ENCODE measurements around the gene USH2A. TPM values are rescaled to one million over a fixed set of nuclear protein-coding genes. Genes with fewer than 3 reads are reported as not detected.

Gene USH2A
- total RNA-seq, 2 donors from 2014 or later: not detected

DNA sequence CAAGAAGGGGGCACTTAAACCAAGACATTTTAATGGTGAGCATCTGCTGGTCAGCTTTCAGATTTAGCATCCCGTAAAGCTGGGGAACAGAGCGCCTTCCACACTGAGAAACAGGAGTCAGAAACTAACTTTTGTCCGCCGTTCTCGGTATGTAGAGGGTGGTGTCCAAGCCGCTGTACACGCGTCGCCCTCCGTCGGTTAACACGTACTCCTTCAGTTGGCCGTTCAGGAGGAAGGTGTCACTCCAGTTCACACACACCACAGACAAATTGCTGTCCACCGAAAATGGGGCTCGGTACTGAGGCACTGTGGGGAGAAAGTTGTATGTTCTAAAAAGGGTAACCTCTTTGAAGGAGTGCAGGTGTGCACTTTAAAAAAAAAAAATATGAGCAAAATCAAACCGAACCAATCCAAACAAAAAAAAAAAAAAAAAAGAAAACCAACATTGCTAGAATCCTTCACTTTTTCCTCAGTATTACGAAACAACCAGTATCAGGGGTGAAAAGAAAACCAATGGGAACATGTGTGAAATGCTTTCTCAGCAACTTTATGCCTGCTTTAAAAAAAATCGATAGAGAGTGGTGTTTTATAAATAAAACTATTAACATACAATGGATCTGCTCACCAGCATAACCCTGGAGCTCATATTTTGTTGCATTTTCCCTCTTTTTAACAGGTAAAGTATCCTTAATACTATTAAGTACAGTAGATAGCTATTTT lies 782.7 kb downstream of the USH2A start:
- Mint-ChIP-seq H3K4me3 (no peak overlapping the region), H3K27ac (no peak overlapping the region), H3K36me3 (ENCODE audit: insufficient read depth in 2 of 2) (no peaks in the 10 kb centered on the region), H3K4me1 (ENCODE audit: low read depth) (no peaks in the 10 kb centered on the region), H3K27me3 (ENCODE audit: low read depth) (no peaks in the 10 kb centered on the region), H3K9me3 (no peaks in the 10 kb centered on the region)
- DNase-seq (no peak), ATAC-seq (replicated peaks in 1 of 2) (no peak)

DNA sequence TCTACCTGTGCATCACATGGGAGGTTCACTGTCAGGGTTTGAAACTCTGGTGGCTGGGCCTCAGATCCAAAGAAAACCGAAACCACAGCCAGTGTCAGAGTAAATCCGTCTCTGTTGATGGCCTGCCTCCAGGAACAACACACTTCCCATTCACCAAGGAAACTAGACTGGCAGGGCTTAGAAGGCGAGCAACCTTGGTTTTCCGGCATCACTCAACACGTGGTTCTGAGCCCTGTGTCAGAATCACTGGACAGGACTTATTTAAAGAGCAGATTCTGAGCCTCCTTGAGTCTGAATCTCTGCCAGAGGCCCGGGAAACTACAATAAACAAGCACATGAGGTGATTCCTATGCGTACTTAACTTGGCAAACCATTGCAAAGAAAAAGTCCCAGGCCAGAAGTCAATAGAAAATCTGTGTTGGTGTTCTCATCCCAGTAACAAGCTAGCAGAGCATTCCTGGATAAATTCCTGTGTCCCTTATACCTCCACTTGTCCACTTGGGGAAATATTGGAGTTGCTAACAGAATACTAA lies 786.1 kb downstream of the USH2A start:
- Mint-ChIP-seq H3K36me3 (ENCODE audit: insufficient read depth in 2 of 2) (no peaks in the 10 kb centered on the region), H3K4me3 (no peak overlapping the region), H3K4me1 (ENCODE audit: low read depth) (no peaks in the 10 kb centered on the region), H3K27ac (no peak overlapping the region), H3K27me3 (ENCODE audit: low read depth) (no peaks in the 10 kb centered on the region), H3K9me3 (peaks cover 0 to 1% of the 10 kb centered on the region in 2 donors)
- DNase-seq: no peak
- ATAC-seq (replicated peaks in 1 of 2): no peak

DNA sequence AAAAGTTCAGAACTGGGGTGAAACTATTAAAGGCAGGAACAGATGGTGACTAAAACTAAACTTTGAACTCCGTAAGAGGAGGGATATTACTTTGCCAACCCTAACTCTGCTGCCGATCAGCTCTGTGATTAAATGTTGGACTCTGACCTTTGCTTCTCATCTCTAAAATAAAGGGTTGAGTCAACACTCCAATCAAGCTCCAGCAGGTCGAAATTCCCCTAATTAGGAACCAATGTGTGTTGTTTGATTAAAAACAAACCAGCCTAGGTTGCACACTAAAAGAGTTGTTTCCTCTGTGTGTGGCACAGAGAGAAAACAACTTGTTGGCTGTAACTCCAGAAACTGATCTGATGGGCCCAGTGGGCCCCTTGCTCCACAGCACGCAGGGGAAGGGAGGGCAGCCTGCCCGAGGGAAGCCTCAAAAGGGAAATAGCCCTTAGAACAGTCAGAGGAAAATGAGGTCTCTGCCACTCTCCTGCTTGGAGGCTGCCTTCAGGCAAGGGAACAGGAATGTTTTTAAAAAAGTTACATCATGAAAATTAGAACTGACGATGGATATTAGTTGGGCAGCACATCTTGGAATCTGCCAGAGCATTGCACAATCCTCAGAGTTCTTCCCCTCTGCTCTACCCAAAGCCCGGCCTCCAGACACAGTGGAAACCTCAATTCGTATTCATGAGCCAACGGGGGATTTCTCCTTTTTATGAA lies 786.8 kb downstream of the USH2A start:
- Mint-ChIP-seq H3K4me1 (ENCODE audit: low read depth) (no peaks in the 10 kb centered on the region), H3K36me3 (ENCODE audit: insufficient read depth in 2 of 2) (no peaks in the 10 kb centered on the region), H3K27ac (no peak overlapping the region), H3K9me3 (peaks cover 0 to 1% of the 10 kb centered on the region in 2 donors), H3K4me3 (no peak overlapping the region), H3K27me3 (ENCODE audit: low read depth) (no peaks in the 10 kb centered on the region)
- ATAC-seq (replicated peaks in 1 of 2) (no peak), DNase-seq (no peak)

- no peak for ATAC-seq (replicated peaks in 1 of 2)
- no peaks in the 10 kb centered on the region for H3K4me1 Mint-ChIP-seq (ENCODE audit: low read depth)
- H3K9me3 Mint-ChIP-seq: peaks cover 0 to 1% of the 10 kb centered on the region in 2 donors
- no peaks in the 10 kb centered on the region for H3K36me3 Mint-ChIP-seq (ENCODE audit: insufficient read depth in 2 of 2)
- H3K4me3 Mint-ChIP-seq: no peak overlapping the region
- H3K27me3 Mint-ChIP-seq (ENCODE audit: low read depth): no peaks in the 10 kb centered on the region
- no peak overlapping the region for H3K27ac Mint-ChIP-seq
- no peak for DNase-seq
These were observed 787.4 kb downstream of the USH2A start for GRCh38 chr1:215635827-215636226.

- DNase-seq: no peak
- H3K36me3 Mint-ChIP-seq (ENCODE audit: insufficient read depth in 2 of 2): no peaks in the 10 kb centered on the region
- no peak for ATAC-seq (replicated peaks in 1 of 2)
- H3K4me1 Mint-ChIP-seq (ENCODE audit: low read depth): no peaks in the 10 kb centered on the region
- no peak overlapping the region for H3K4me3 Mint-ChIP-seq
- H3K27ac Mint-ChIP-seq: no peak overlapping the region
- peaks cover 1% of the 10 kb centered on the region in 2 donors for H3K9me3 Mint-ChIP-seq
- H3K27me3 Mint-ChIP-seq (ENCODE audit: low read depth): no peaks in the 10 kb centered on the region
These were observed 791.8 kb downstream of the USH2A start for GRCh38 chr1:215631489-215631888.

DNA sequence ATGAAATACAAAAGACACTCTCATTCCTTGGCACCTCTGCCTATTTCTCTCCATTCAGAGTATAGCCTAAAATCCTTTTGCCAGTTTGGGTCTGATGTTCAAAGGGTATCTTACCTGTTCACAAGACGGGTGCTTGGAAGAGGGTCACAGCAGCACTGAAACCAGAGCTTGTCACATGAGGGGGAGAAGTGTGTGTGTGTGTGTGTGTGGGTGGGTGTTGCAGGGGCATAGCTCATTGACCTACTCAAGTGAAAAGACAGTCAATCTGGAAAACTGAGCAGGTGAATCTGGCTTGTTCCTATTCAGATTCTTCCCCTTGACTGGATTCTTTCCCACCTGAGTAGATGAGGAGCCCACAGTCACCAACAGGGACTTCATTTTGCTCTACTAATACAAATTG lies 792.2 kb downstream of the USH2A start:
- no peak overlapping the region for H3K27ac Mint-ChIP-seq
- H3K4me1 Mint-ChIP-seq (ENCODE audit: low read depth): no peaks in the 10 kb centered on the region
- peaks cover 1% of the 10 kb centered on the region in 2 donors for H3K9me3 Mint-ChIP-seq
- no peak overlapping the region for H3K4me3 Mint-ChIP-seq
- no peaks in the 10 kb centered on the region for H3K36me3 Mint-ChIP-seq (ENCODE audit: insufficient read depth in 2 of 2)
- ATAC-seq (replicated peaks in 1 of 2) (no peak), DNase-seq (no peak)
- H3K27me3 Mint-ChIP-seq (ENCODE audit: low read depth): no peaks in the 10 kb centered on the region

- no peak overlapping the region for H3K27ac Mint-ChIP-seq
- H3K27me3 Mint-ChIP-seq (ENCODE audit: low read depth): no peaks in the 10 kb centered on the region
- H3K36me3 Mint-ChIP-seq (ENCODE audit: insufficient read depth in 2 of 2): peaks cover 0 to under 1% of the 10 kb centered on the region in 2 donors
- no peak overlapping the region for H3K4me3 Mint-ChIP-seq
- ATAC-seq (replicated peaks in 1 of 2): no peak
- no peak for DNase-seq
- H3K9me3 Mint-ChIP-seq: peaks cover 0 to 1% of the 10 kb centered on the region in 2 donors
- no peaks in the 10 kb centered on the region for H3K4me1 Mint-ChIP-seq (ENCODE audit: low read depth)
These were observed 797.3 kb downstream of the USH2A start for GRCh38 chr1:215625949-215626348.

GRCh38 chr1:215623162-215623561 lies 800.1 kb downstream of the USH2A start:
- ATAC-seq (replicated peaks in 1 of 2) (no peak), DNase-seq (no peak)
- Mint-ChIP-seq H3K4me1 (ENCODE audit: low read depth) (no peaks in the 10 kb centered on the region), H3K27me3 (ENCODE audit: low read depth) (no peaks in the 10 kb centered on the region), H3K4me3 (no peak overlapping the region), H3K27ac (no peak overlapping the region), H3K36me3 (ENCODE audit: insufficient read depth in 2 of 2) (peaks cover 0 to 4% of the 10 kb centered on the region in 2 donors), H3K9me3 (no peaks in the 10 kb centered on the region)

DNA sequence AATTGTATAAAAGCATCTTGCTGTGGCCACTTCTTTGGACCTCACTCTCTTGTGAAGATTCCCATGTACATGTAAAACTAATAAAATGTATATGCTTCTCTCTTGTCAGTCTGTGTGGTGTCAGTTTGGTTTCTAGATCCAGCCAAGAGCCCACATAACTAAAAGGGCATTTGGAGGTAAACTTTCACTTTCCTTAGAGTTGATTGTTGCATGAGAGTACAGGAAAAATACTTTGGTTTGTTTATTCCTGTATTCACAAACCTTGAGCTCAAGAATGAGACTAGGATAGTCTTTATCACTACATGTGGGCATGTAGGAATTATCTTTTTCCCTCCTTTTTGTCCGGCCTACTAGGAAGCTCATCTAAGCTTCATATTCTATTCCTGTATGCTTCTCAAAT lies 805.3 kb downstream of the USH2A start:
- H3K36me3 Mint-ChIP-seq (ENCODE audit: insufficient read depth in 2 of 2): peaks cover 0 to 4% of the 10 kb centered on the region in 2 donors
- H3K4me1 Mint-ChIP-seq (ENCODE audit: low read depth): no peaks in the 10 kb centered on the region
- no peaks in the 10 kb centered on the region for H3K27me3 Mint-ChIP-seq (ENCODE audit: low read depth)
- no peak overlapping the region for H3K4me3 Mint-ChIP-seq
- peaks cover 0 to 2% of the 10 kb centered on the region in 2 donors for H3K9me3 Mint-ChIP-seq
- DNase-seq (no peak), ATAC-seq (replicated peaks in 1 of 2) (no peak)
- no peak overlapping the region for H3K27ac Mint-ChIP-seq

GRCh38 chr1:215612391-215612790 lies 810.9 kb downstream of the USH2A start:
- Mint-ChIP-seq H3K4me1 (ENCODE audit: low read depth) (no peaks in the 10 kb centered on the region), H3K27me3 (ENCODE audit: low read depth) (no peaks in the 10 kb centered on the region), H3K9me3 (peaks cover 0 to 2% of the 10 kb centered on the region in 2 donors), H3K36me3 (ENCODE audit: insufficient read depth in 2 of 2) (no peaks in the 10 kb centered on the region), H3K4me3 (no peak overlapping the region), H3K27ac (no peak overlapping the region)
- no peak for ATAC-seq (replicated peaks in 1 of 2)
- no peak for DNase-seq

DNA sequence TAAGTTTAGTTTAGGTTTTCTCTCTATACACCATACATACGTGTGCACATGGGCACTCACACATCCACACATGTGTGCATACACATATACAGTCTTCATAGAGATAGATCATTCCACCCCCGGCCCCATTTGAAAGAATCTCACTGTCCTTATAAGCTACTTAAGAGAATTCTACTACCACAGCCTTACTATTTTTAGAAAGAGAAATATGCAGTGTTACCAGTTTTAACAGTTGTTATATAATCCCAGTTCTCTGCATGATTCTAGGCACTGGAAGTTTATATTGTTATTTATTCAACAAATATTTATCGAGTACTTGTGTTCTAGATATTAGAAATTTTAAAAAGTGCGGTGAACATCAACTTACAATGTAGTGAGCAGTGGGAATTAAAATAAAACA lies 814.6 kb downstream of the USH2A start:
- no peak overlapping the region for H3K4me3 Mint-ChIP-seq
- H3K27me3 Mint-ChIP-seq (ENCODE audit: low read depth): no peaks in the 10 kb centered on the region
- DNase-seq (no peak), ATAC-seq (replicated peaks in 1 of 2) (no peak)
- no peaks in the 10 kb centered on the region for H3K9me3 Mint-ChIP-seq
- no peaks in the 10 kb centered on the region for H3K4me1 Mint-ChIP-seq (ENCODE audit: low read depth)
- H3K27ac Mint-ChIP-seq: no peak overlapping the region
- peaks cover 0 to under 1% of the 10 kb centered on the region in 2 donors for H3K36me3 Mint-ChIP-seq (ENCODE audit: insufficient read depth in 2 of 2)

DNA sequence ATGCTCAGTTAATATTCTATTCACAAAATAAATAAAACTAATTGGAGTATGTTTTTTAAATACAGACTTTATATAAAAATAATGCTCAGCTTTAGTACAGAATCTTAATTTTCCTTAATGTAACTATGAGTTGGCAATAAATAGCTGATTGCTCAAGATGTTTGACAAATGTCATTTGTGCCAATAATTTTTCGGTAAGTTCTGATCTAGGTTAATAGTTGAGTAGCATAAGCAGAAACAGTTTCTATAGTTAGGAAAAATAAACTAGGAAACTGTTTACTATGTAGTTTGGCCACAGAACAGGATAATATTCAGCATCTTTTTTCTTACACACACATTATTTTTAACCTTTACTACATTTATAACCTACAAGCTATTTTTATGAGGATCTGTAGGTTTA lies 815.8 kb downstream of the USH2A start:
- Mint-ChIP-seq H3K9me3 (no peaks in the 10 kb centered on the region), H3K36me3 (ENCODE audit: insufficient read depth in 2 of 2) (peaks cover 0 to 2% of the 10 kb centered on the region in 2 donors), H3K27me3 (ENCODE audit: low read depth) (no peaks in the 10 kb centered on the region), H3K27ac (no peak overlapping the region), H3K4me3 (no peak overlapping the region), H3K4me1 (ENCODE audit: low read depth) (no peaks in the 10 kb centered on the region)
- ATAC-seq (replicated peaks in 1 of 2) (no peak), DNase-seq (no peak)

GRCh38 chr1:215606564-215607168 lies 816.6 kb downstream of the USH2A start:
- Mint-ChIP-seq H3K4me3 (no peak overlapping the region), H3K4me1 (ENCODE audit: low read depth) (no peaks in the 10 kb centered on the region), H3K36me3 (ENCODE audit: insufficient read depth in 2 of 2) (peaks cover 0 to 2% of the 10 kb centered on the region in 2 donors), H3K9me3 (no peaks in the 10 kb centered on the region), H3K27me3 (ENCODE audit: low read depth) (no peaks in the 10 kb centered on the region), H3K27ac (no peak overlapping the region)
- no peak for DNase-seq
- no peak for ATAC-seq (replicated peaks in 1 of 2)

Data from activated T-cell treated with anti-CD3 and anti-CD28 coated beads, Interleukin-2, amount 50 U/mL, for 72 hours (primary cell).